A549 treated with DMSO at 1 μM for 4 hours (cell line): ENCODE measurements around the gene GOLGA6L25. TPM values are rescaled to one million over a fixed set of nuclear protein-coding genes. Genes with fewer than 3 reads are reported as not detected.

Experiments
- total RNA-seq: library from RNA; stranded (reverse); fragments of 200-300 nt; extraction: Qiagen RNA extraction; gene quantifications from 5 replicates; pipeline ENCODE4 v1.2.3, GENCODE V29; 2022; ENCODE audit warnings: low read depth

Gene GOLGA6L25
- not detected in 5 replicates for total RNA-seq

GRCh38 chr15:28553268-28553667 lies at the start of gene GOLGA6L25:
Gene GOLGA6L25, plus strand, starts transcription at chr15:28553568. Its CDS starts 61 bp downstream, at chr15:28553629.

GRCh38 chr15:28532954-28533353 lies 20.4 kb upstream of the GOLGA6L25 start, which contains the start of gene GOLGA8G:
Gene GOLGA8G, minus strand, starts transcription at chr15:28532971. Its CDS starts 62 bp downstream, at chr15:28532909.

Other genes starting within 250 kb of the GOLGA6L25 start
- 39.8 to 56.4 TPM (median 48.8 TPM) in 5 replicates for gene HERC2, start 231.4 kb upstream of the GOLGA6L25 start, total RNA-seq
- gene GOLGA6L24, start 195.5 kb upstream of the GOLGA6L25 start, total RNA-seq, result not detected in 5 replicates
- not detected in 5 replicates for gene GOLGA8F, start 174.9 kb upstream of the GOLGA6L25 start, total RNA-seq
- 0.04 TPM in 1 of 5 replicates, not detected in the others for gene GOLGA8G, start 20.6 kb upstream of the GOLGA6L25 start, total RNA-seq
- gene GOLGA8M, start 158.9 kb downstream of the GOLGA6L25 start, total RNA-seq, result not detected in 5 replicates